IMR-90 (cell line): ENCODE results near the gene GNAS. TPM values are rescaled to one million over a fixed set of nuclear protein-coding genes. Genes with fewer than 3 reads are reported as not detected.

Experiments used
- ATAC-seq: fragments of 200-7000 bp; cut with Tn5 transposase; 2 replicates; pipeline ENCODE4 v1.9.1; 2020; ENCODE audit warnings: low read depth, mild to moderate bottlenecking, moderate library complexity
- BruUV-seq: library from RNA; stranded (reverse); fragments of 400-500 nt; replicated peaks from 2 replicates; lab custom pipeline; 2021; lab: Mats Ljungman, UMichigan
- CTCF ChIA-PET: fragments of 300-600 bp; formaldehyde crosslinking; extraction: SDS; loops from one replicate; lab custom pipeline; 2021; ENCODE audit warnings: antibody characterized with exemption; lab: Yijun Ruan, JAX
- POLR2A ChIA-PET: fragments of 300-600 bp; sonication (Branson Sonifier 250); formaldehyde crosslinking; loops from one replicate; lab custom pipeline; 2022; ENCODE audit warnings: antibody characterized with exemption; ENCODE audit not compliant: unreplicated experiment; lab: Charles Lee
- DNase-seq: peaks from one replicate; pipeline ENCODE4 v3.0.0; 2013
- H2AFZ ChIP-seq: replicated peaks from 2 replicates; pipeline ENCODE3; 2013; ENCODE audit warnings: low read length, mild to moderate bottlenecking; ENCODE audit not compliant: poor library complexity
- H2AK5ac ChIP-seq: 2 replicates; pipeline ENCODE4 v1.6.1; 2013; ENCODE audit warnings: low read depth, low read length, inconsistent platforms
- H2AK9ac ChIP-seq: replicated peaks from 2 replicates; pipeline ENCODE3; 2013; ENCODE audit warnings: mild to moderate bottlenecking, low read depth, low read length, moderate library complexity; ENCODE audit not compliant: poor library complexity
- H2BK120ac ChIP-seq: 2 replicates; pipeline ENCODE4 v1.6.1; 2013; ENCODE audit warnings: low read depth, low read length, inconsistent platforms
- H2BK15ac ChIP-seq: 3 replicates; pipeline ENCODE4 v1.6.1; 2013; ENCODE audit warnings: low read depth, low read length, inconsistent platforms
- H2BK20ac ChIP-seq: 2 replicates; pipeline ENCODE4 v1.6.1; 2013; ENCODE audit warnings: low read depth, mild to moderate bottlenecking, inconsistent platforms, low read length, moderate library complexity
- H2BK5ac ChIP-seq: 2 replicates; pipeline ENCODE4 v1.6.1; 2013; ENCODE audit warnings: mild to moderate bottlenecking, low read depth, low read length, inconsistent platforms; ENCODE audit not compliant: poor library complexity, severe bottlenecking
- H3K14ac ChIP-seq: replicated peaks from 2 replicates; pipeline ENCODE4 v1.6.1; 2013; ENCODE audit warnings: low read depth, low read length, inconsistent platforms
- H3K18ac ChIP-seq: 2 replicates; pipeline ENCODE4 v1.6.1; 2013; ENCODE audit warnings: low read depth, low read length, control low read depth
- H3K23ac ChIP-seq: 2 replicates; pipeline ENCODE4 v1.6.1; 2013; ENCODE audit warnings: low read depth, low read length, inconsistent platforms
- H3K27ac ChIP-seq: 2 replicates; pipeline ENCODE4 v1.5.1; 2013; ENCODE audit warnings: mild to moderate bottlenecking, control low read depth, low read length; ENCODE audit not compliant: insufficient read depth
- H3K27me3 ChIP-seq: 2 replicates; pipeline ENCODE4 v1.6.1; 2013; ENCODE audit warnings: low read length; ENCODE audit not compliant: control insufficient read depth, insufficient read depth
- H3K36me3 ChIP-seq: 2 replicates; pipeline ENCODE4 v1.6.1; 2013; ENCODE audit warnings: low read length, mixed read lengths; ENCODE audit not compliant: control insufficient read depth, insufficient read depth
- H3K4ac ChIP-seq: 2 replicates; pipeline ENCODE4 v1.6.1; 2013; ENCODE audit warnings: low read depth, low read length, inconsistent platforms
- H3K4me1 ChIP-seq: 2 replicates; pipeline ENCODE4 v1.6.1; 2013; ENCODE audit warnings: low read length, mixed read lengths; ENCODE audit not compliant: control insufficient read depth, insufficient read depth
- H3K4me2 ChIP-seq: 2 replicates; pipeline ENCODE4 v1.6.1; 2013; ENCODE audit warnings: low read depth, mild to moderate bottlenecking, control low read depth, low read length, moderate library complexity
- H3K4me3 ChIP-seq: 2 replicates; pipeline ENCODE4 v1.5.1; 2013; ENCODE audit warnings: low read depth, mild to moderate bottlenecking, control low read depth, low read length, moderate library complexity; ENCODE audit not compliant: insufficient read depth
- H3K56ac ChIP-seq: 2 replicates; pipeline ENCODE4 v1.6.1; 2013; ENCODE audit warnings: low read length, inconsistent platforms; ENCODE audit not compliant: insufficient read depth; ENCODE audit errors: extremely low read depth
- H3K79me1 ChIP-seq, 2 experiments: 2 replicates each; pipeline ENCODE4 v1.6.1; 2013; ENCODE audit warnings: low read length in 2 of 2, inconsistent platforms in 1 of 2, low read depth in 1 of 2
- H3K9ac ChIP-seq: 2 replicates; pipeline ENCODE4 v1.6.1; 2013; ENCODE audit warnings: low read depth, low read length, control low read depth
- H3K9me1 ChIP-seq: 2 replicates; pipeline ENCODE4 v1.6.1; 2013; ENCODE audit warnings: low read length, inconsistent platforms; ENCODE audit not compliant: insufficient read depth
- H3K9me3 ChIP-seq: 2 replicates; pipeline ENCODE4 v1.6.1; 2013; ENCODE audit warnings: low read length; ENCODE audit not compliant: control insufficient read depth, insufficient read depth
- H4K20me1 ChIP-seq: 2 replicates; pipeline ENCODE4 v1.6.1; 2013; ENCODE audit warnings: low read length, inconsistent platforms; ENCODE audit not compliant: insufficient read depth
- H4K5ac ChIP-seq: 2 replicates; pipeline ENCODE4 v1.6.1; 2013; ENCODE audit warnings: mild to moderate bottlenecking, low read depth, low read length, control low read depth
- H4K8ac ChIP-seq, 2 experiments: 2 replicates each; pipeline ENCODE4 v1.6.1; 2013; ENCODE audit warnings: low read depth in 2 of 2, low read length in 2 of 2, control low read depth in 1 of 2, inconsistent platforms in 1 of 2
- H4K91ac ChIP-seq: 2 replicates; pipeline ENCODE4 v1.6.1; 2013; ENCODE audit warnings: low read depth, low read length, inconsistent platforms; ENCODE audit not compliant: insufficient read depth
- CEBPB ChIP-seq: IDR thresholded peaks from 2 replicates; pipeline ENCODE4 v1.6.1; 2012; ENCODE audit warnings: low read depth, low read length, improper control_type of control experiment
- MXI1 ChIP-seq: IDR thresholded peaks from 2 replicates; pipeline ENCODE4 v1.6.1; 2012; ENCODE audit warnings: low read depth, mild to moderate bottlenecking, low read length, moderate library complexity, borderline replicate concordance
- RAD21 ChIP-seq: IDR thresholded peaks from 2 replicates; pipeline ENCODE4 v1.6.1; 2012; ENCODE audit warnings: low read length, improper control_type of control experiment
- WGBS, 2 experiments: methylation state at CpG; one replicate each; pipeline versions ENCODE4 v1.1.5 to v1.1.7; 2013; ENCODE audit warnings: missing lambda C conversion rate in 2 of 2; ENCODE audit not compliant: insufficient read length in 1 of 2; ENCODE audit errors: extremely low coverage in 2 of 2; 5-methylcytosine and 5-hydroxymethylcytosine counted together
- dilution Hi-C: fragments of 300-500 bp; cut with HindIII; formaldehyde crosslinking; loops from one replicate; pipeline ENCODE4 v1.14.3; 2018; ENCODE audit warnings: low sequenced_read_pairs; ENCODE audit not compliant: unreplicated experiment
- in situ Hi-C: fragments of 300-500 bp; cut with MboI; formaldehyde crosslinking; loops from 3 replicates; pipeline ENCODE4 v1.14.3; 2019; ENCODE audit warnings: low sequenced_read_pairs, inconsistent platforms, mixed read lengths
- intact Hi-C: fragments of 100-400 bp; cut with micrococcal nuclease; formaldehyde crosslinking; loops from 2 replicates; pipeline ENCODE4 v1.10.0; 2022
- polyA plus RNA-seq, 3 experiments: library from polyadenylated mRNA; depleted of rRNA; stranded (reverse); fragments of >200 nt; gene quantifications; 2 replicates each; pipeline ENCODE4 v1.2.3, GENCODE V29; 2012; ENCODE audit warnings: low replicate concordance in 1 of 3
- total RNA-seq: library from RNA; depleted of rRNA; stranded (reverse); fragments of >200 nt; gene quantifications from 2 replicates; pipeline ENCODE4 v1.2.3, GENCODE V29; 2012
- TF ChIP-seq, protein P1 (sequence below): conservative IDR thresholded peaks from 2 replicates; pipeline ENCODE4 v1.5.1; 2012; ENCODE audit warnings: mild to moderate bottlenecking, low read depth, low read length, improper control_type of control experiment

The GNAS gene
- total and polyA plus RNA-seq, 2 of the 4 experiments (the other 2 are of a cell fraction) = 397 to 1,356 TPM

DNA sequence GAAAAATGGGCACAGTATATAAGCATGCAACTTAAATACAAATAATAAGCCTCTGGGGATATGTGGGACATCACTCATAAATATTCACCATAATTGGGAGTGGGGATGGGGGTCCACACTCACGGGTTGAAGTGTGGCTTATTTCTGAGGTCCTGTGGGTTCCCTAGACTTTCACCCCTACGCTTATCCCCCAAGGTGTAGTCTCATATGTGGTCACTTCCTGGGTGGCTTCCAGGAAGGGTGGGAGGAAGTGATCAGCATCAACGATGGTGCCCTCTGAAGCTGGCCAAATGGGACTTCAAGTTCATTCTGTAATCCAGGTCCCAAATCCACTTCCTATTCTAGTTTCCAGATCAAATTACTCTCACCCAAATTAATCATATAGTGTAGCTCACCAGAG lies 59.5 kb downstream of the GNAS start:
- H2BK20ac ChIP-seq = no peak overlapping the region
- in situ Hi-C loops = no loop called here
- H3K27me3 ChIP-seq = no peaks in the 10 kb centered on the region
- no peaks in the 10 kb centered on the region for H3K9me3 ChIP-seq
- H3K18ac ChIP-seq = no peak overlapping the region
- H3K79me1 ChIP-seq = peaks cover 17 to 32% of the 10 kb centered on the region in 2 experiments
- no peak overlapping the region for H3K27ac ChIP-seq
- H2AK5ac ChIP-seq = no peak overlapping the region
- H3K9me1 ChIP-seq = peaks cover 12% of the 10 kb centered on the region
- ChIA-PET POLR2A (no interaction called here), CTCF (no interaction called here)
- no peak overlapping the region for H3K9ac ChIP-seq
- no peak overlapping the region for H2BK15ac ChIP-seq
- no peak overlapping the region for H3K23ac ChIP-seq
- no TSS peak for BruUV-seq
- no peak overlapping the region for H3K56ac ChIP-seq
- no peak overlapping the region for H2AFZ ChIP-seq
- no peak overlapping the region for H4K5ac ChIP-seq
- H3K14ac ChIP-seq = no peak overlapping the region
- no CpG with 5 or more reads among the region's 3 CpGs for WGBS, 2 experiments
- H3K4me1 ChIP-seq = peaks cover 3% of the 10 kb centered on the region; the same call in 1 of the 2 replicates
- H2BK120ac ChIP-seq = no peak overlapping the region
- peaks cover 38% of the 10 kb centered on the region for H3K36me3 ChIP-seq
- dilution Hi-C loops = no loop called here
- intact Hi-C loops = no loop called here
- H3K4me2 ChIP-seq = no peak overlapping the region
- no peak overlapping the region for H4K8ac ChIP-seq
- no peak overlapping the region for H2AK9ac ChIP-seq
- no peak for DNase-seq
- TF ChIP-seq, protein P1, sequence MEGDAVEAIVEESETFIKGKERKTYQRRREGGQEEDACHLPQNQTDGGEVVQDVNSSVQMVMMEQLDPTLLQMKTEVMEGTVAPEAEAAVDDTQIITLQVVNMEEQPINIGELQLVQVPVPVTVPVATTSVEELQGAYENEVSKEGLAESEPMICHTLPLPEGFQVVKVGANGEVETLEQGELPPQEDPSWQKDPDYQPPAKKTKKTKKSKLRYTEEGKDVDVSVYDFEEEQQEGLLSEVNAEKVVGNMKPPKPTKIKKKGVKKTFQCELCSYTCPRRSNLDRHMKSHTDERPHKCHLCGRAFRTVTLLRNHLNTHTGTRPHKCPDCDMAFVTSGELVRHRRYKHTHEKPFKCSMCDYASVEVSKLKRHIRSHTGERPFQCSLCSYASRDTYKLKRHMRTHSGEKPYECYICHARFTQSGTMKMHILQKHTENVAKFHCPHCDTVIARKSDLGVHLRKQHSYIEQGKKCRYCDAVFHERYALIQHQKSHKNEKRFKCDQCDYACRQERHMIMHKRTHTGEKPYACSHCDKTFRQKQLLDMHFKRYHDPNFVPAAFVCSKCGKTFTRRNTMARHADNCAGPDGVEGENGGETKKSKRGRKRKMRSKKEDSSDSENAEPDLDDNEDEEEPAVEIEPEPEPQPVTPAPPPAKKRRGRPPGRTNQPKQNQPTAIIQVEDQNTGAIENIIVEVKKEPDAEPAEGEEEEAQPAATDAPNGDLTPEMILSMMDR = no peak
- no peak for TF ChIP-seq CEBPB
- TF ChIP-seq RAD21 = no peak
- no peak for TF ChIP-seq MXI1
- no peak overlapping the region for H4K91ac ChIP-seq
- no peak overlapping the region for H3K4ac ChIP-seq
- no peak for ATAC-seq
- H2BK5ac ChIP-seq = no peak overlapping the region
- H4K20me1 ChIP-seq = peaks cover 35% of the 10 kb centered on the region
- H3K4me3 ChIP-seq = no peak overlapping the region
